22Rv1 (cell line): ENCODE results near the gene RPS25.
"Not testable (repeated sequence)": the region's sequence is repeated elsewhere in the genome, so short reads cannot be mapped to it uniquely, and the experiment has no call there.

Experiments used
- ZFX ChIP-seq: fragments of 450-650 bp; IDR thresholded peaks from 2 replicates; pipeline ENCODE4 v1.6.1; 2017; ENCODE audit warnings: antibody characterized with exemption, borderline replicate concordance
- TF ChIP-seq, protein P1 (sequence below): fragments of 450-650 bp; IDR thresholded peaks from 2 replicates; pipeline ENCODE4 v1.5.1; 2017; ENCODE audit warnings: mild to moderate bottlenecking

GRCh38 chr11:119017377-119017776 is 766 bp downstream of the RPS25 start:
- TF ChIP-seq, protein P1, sequence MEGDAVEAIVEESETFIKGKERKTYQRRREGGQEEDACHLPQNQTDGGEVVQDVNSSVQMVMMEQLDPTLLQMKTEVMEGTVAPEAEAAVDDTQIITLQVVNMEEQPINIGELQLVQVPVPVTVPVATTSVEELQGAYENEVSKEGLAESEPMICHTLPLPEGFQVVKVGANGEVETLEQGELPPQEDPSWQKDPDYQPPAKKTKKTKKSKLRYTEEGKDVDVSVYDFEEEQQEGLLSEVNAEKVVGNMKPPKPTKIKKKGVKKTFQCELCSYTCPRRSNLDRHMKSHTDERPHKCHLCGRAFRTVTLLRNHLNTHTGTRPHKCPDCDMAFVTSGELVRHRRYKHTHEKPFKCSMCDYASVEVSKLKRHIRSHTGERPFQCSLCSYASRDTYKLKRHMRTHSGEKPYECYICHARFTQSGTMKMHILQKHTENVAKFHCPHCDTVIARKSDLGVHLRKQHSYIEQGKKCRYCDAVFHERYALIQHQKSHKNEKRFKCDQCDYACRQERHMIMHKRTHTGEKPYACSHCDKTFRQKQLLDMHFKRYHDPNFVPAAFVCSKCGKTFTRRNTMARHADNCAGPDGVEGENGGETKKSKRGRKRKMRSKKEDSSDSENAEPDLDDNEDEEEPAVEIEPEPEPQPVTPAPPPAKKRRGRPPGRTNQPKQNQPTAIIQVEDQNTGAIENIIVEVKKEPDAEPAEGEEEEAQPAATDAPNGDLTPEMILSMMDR: not testable (repeated sequence)
- not testable (repeated sequence) for TF ChIP-seq ZFX
